Hematopoietic multipotent progenitor cell treated with erythropoietin and hydrocortisone succinate and interleukin-3 and kit ligand, for 4 days (in vitro differentiated cells): ENCODE results near the gene NDOR1.

ENCODE experiments used
- DNase-seq: peaks from one replicate; pipeline ENCODE4 v3.0.0-alpha.2; 2015

The NDOR1 gene

DNA sequence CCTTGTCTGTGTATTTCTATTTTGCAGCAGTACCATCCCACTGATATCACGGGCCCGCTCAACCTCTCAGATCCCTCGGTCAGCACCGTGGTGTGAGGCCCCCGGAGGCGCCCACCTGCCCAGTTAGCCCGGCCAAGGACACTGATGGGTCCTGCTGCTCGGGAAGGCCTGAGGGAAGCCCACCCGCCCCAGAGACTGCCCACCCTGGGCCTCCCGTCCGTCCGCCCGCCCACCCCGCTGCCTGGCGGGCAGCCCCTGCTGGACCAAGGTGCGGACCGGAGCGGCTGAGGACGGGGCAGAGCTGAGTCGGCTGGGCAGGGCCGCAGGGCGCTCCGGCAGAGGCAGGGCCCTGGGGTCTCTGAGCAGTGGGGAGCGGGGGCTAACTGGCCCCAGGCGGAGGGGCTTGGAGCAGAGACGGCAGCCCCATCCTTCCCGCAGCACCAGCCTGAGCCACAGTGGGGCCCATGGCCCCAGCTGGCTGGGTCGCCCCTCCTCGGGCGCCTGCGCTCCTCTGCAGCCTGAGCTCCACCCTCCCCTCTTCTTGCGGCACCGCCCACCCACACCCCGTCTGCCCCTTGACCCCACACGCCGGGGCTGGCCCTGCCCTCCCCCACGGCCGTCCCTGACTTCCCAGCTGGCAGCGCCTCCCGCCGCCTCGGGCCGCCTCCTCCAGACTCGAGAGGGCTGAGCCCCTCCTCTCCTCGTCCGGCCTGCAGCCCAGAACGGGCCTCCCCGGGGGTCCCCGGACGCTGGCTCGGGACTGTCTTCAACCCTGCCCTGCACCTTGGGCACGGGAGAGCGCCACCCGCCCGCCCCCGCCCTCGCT lies 37.5 kb upstream of the NDOR1 start:
- DNase-seq, result peak; percentile 45

DNA sequence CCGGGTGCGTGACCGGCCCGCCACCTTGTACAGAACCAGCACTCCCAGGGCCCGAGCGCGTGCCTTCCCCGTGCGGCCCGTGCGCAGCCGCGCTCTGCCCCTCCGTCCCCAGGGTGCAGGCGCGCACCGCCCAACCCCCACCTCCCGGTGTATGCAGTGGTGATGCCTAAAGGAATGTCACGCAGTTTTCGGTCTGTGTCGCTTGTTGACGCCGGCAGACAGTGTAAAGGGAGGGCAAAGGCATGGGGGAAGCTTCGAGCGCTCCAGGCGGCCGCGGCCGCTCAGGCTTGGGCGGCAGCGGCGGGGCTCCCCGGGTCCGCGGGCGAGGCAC lies 37.0 kb upstream of the NDOR1 start:
- peak; percentile 31 for DNase-seq

DNA sequence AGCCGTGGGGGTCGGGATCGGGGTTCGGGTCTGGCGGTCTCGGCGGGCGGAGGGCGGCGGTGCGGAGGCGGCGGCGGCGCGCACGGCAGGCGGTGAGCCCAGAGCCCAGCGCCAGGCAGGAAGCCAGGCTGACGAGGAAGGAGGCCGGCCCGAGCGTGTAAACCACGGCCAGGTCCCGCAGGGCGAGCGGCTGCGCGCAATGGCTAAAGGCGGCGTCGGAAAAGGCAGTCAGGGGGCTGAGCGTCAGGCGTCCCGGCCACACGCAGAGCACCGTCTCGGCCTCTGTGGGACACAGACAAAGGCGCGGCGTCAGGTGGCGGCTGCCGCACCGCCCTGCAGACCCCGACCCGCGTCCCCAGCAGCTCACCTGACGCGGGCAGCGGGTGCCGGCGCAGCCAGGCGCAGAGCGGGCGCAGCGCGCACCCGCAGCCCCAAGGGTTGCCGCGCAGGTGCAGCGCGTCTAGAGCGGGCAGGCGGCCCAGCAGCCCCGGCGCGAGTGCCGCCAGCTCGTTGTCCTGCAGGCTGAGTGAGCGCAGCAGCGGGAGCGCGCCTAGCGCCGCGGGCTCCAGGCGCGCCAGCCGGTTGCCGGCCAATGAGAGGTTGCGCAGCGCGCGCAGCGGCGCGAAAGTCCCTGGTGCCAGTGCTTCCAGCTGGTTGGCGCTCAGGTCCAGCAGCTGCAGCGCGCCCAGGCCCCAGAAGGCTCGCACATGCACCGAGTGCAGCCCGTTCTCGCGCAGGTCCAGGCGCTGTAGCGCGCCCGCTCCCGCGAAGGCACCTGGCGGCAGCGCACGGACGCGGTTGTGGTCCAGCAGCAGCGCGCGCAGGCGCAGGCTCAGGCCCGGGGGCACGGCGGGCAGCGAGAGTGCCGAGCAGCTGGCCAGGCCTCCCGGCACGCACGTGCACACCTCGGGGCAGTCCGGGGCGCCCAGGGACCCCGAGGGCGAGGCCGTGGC lies 36.3 kb upstream of the NDOR1 start:
- DNase-seq, result peak; percentile 70

DNA sequence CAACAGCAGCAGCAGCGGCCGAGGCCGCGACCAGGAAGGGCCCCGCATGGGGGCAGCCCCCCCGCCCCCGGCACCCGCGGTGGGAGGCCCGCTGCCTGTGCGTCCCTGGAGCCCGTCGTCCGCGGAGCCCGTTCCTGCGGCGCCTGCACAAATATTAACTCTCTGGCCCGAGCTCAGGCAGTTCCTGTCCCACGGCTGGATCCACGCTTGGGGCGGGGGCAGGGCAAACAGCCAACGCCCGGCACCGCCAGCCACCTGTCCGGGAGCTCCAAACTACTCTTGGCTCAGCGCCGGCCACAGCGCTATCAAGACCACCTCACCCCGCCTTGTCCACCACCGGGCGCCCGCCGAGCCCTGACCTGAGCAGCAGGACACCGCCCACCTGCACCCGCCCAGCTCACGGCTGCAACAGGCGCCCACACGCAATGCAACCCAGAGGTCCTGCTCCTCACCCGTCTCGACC lies 35.6 kb upstream of the NDOR1 start, which contains the start of gene LRRC26:
TSS of gene LRRC26 (minus strand) at position 156 of the 463 bp plus-strand sequence. CDS start at position 48, 108 bp downstream.
- DNase-seq, result no peak

DNA sequence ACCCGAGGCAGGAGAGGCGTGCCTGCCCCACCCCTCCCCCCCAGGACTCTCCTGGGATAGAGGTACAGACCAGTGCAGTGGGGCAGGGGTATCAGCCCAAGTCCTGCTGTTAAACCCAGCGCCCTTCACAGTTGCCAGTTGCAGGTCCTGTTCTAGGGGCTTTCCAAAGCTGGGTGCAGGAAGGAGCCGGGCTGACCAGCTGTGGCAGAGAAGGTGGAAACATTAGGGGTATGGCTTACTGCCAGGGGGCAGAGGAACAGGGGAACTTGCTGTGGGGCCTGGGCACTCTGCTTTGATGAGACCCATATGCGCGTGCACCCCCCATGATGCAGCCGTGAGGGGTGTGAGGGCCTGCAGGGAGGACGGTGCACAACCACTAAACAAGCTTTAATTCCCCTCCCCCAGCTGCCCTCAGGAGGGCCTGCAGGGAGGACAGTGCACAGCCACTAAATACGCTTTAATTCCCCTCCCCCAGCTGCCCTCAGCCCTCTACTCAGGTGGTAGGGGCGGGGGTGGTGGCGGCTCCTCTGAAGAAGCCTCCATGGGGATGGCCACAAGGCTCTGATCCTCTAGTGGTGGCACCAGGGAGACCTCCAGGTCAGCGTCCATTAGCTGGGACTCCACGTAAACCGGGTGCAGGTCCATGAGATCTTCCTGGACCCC lies 34.9 kb upstream of the NDOR1 start:
- DNase-seq, result no peak

DNA sequence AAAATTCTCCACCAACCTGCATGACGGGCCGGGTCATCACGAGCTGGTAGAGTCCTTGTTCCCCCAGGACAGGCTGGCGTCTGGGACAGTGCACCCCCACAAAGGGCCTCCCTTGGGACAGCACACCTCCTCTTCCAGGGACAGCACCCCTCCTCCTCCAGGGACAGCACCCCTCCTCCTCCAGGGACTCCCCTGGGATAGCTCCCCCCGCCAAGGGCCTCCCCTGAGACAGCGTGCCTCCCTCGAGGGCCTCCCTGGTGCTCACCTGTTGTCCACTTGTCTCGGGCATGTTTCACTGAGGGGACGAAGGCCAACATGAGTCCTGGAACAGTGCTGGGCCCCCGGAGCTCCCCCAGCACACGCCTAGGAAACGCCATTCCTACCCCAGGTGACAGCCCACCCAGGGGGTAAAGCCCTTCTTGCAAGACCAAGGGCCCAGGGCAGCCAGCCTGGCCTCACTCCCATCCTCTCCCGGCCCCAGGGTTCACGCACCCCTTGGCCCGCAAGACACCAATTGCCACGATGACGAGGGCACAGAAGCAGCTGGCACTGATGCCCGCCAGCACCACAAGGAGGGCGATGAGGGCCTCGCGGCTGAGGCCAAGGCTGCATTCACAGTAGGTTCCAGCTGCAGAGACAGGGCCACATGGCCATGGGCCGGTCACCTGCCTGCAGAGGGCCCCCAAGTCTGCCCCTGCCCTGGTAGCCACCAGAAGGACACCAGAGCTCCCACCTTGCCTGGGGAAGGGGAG lies 34.2 kb upstream of the NDOR1 start:
- DNase-seq, result no peak

DNA sequence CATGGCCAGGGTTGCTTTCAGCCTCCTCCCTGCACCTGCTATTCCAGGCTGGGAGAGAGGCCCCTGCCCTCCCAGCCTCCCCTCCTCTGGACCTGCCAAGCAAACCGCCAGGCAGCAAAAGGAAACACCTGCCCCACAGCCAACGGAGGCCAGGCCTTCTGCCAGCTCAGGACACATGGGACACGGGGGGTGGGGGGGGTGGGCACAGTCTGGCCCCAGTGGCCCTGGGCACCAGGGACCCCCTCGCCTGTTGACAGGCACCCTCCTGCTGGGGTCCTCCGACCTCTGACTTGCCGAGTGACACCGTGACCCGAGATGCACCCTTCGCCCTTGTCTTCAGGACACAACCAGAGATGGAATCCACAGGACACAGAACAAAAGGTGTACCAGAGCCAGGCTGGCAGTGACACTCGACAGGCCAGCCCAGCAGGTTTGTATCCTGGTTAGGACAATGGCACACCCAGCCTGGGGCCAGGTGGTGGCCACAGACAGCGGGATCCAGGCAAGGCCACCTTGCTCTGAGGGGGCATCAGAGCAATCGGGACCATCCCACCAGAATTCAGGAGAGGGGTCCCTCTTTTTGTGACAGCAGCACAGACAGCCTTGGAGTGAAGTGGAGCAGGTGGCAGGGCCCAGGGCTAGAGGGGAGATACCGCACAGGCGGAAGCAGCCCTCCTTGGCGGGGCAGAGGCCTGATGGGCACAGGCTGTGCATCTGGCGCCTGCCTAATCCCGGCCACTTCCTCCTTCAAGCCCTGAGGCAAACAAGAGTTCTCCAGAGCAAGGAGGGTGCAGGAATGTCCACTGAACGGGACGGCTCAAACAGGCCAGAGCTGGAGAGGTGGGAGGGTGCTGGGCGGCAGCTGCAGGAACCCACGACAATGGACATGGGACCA lies 32.4 kb upstream of the NDOR1 start:
- DNase-seq, result peak; percentile 42

DNA sequence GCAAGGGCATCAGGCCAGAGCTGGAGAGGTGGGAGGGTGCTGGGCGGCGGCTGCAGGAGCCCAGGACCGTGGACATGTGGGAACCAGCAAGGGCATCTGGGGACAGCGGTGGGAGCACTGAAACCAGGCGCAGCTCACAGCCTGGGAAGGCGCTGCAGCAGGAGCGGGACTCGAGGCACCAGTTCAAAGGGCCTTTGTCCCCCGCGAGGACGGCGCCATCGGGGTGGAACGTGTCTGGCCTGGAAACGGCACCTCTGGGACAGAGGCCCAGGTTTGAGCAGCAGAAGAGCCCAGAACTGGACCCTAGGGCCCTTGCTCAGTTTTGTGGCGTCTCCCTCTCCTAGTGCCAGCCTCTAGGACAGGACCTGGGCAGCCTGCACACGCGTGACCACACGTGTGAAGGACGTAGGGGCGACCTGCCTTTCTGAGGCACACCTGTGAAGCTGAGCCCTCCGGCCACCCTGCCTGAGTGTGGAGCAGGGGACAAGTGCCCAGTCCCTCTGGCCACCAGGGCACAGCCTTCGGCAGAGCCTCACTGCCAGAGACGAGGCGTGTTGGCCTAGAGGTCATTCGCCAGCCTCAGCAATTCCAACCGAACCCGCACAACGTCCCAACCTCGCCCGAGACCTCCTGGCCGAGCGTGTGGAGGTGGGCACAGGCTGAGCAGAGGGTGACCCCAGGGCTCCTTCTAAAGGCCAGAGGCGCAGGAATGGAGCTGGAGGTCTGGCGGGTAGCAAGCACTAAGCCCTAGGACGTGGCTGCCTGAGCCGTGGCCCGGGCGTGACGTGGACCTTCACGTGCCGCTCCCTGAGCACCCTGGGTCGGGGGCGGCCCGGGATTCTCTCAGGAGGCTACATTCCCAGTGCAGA lies 31.5 kb upstream of the NDOR1 start:
- DNase-seq, result no peak

DNA sequence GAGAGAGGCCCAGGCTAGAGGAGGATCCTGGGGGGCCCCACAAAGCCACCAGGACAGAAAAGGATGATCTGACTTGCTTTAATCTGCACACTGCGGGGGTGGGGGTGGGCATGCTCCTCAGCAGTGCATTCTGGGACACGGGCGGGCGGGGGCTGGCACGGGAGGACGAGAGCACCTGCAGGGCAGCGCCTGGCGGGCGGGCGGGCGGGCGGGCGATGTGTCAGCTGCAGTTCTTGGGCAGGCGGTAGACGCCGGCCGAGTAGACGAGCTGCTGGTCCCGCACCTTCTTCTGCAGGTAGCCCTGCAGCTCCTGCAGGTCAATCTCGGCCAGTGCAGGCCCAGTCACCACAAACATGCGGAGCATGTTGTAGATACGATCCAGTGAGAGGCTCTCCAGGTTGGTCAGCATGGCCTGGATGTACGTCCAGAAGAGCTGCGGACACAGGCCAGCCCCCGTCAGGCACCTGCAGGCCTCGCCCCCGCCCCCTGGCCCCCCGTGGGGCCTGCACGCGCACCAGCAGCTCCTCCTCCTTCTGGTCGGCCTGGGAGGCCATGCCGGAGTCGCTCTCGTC lies 30.7 kb upstream of the NDOR1 start:
- DNase-seq, result no peak

DNA sequence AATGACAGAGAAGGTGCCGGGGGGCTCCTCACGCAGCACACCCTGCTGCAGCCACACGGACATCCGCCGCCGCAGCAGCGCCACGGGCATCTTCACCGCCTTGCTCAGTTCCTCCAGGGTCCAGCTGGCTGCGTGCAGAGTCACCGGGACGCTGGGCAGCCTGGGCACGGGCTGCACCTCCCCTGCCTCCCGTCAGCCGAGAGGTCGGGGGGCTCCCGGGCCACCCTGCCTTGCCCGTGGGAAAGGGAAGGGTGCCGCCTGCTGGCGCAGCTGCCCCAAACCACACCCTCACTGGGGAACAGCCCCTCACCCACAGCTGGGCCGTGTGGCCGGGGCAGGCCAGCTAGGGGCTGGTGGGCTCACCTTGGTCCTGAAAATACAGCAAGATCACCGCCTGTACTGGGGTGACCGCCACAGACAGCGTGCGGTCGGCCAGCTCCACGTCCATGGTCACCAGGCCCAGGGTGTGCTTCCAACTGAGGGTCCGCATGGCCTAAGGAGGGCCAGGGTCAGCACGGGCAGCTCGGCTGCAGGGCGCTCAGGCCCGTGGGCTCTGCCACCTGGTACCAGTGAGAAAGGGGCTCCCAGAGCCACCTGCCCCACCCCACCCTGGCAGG lies 30.0 kb upstream of the NDOR1 start:
- DNase-seq, result no peak

DNA sequence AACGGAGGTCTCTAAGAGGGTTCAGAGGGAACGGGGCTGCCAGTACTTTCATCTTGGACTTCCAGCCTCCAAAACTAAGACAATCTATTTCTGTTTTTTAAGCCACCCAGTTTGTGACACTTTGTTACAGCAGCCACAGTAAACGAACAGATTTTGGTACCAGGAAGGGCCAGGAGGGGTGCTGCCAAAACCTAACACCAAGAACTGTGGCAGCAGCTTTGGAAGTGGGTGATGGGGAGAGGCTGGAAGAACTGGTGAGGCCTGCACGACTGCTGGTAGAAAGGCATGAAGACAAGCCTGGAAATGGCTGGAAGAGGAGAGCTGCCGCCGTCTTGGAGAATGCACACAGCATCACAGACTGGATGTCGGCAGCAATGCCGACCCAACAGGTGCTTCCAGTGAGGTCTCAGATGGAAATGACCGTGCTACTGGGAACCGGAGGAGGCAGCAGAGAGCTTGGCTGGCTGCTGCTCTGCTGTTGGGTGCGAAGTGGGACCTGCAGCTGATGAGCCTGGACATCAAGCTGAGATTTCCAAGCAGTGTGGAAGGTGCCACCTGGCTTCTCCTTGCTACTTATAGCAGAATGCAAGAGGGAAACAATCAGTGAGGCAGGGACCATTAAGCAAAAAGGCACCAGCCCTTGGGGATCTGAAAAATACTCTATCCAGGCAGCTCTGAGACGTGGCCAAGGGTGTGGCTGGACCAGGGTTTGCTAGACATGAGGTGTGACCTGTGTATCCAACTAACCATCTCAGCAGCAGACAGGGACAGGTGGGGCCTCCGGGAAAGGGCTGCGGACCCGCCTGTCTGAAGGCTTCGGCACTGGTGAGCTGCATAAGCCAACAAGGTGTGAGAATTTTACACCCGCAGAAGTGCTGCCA lies 29.0 kb upstream of the NDOR1 start:
- peak; percentile 63 for DNase-seq

DNA sequence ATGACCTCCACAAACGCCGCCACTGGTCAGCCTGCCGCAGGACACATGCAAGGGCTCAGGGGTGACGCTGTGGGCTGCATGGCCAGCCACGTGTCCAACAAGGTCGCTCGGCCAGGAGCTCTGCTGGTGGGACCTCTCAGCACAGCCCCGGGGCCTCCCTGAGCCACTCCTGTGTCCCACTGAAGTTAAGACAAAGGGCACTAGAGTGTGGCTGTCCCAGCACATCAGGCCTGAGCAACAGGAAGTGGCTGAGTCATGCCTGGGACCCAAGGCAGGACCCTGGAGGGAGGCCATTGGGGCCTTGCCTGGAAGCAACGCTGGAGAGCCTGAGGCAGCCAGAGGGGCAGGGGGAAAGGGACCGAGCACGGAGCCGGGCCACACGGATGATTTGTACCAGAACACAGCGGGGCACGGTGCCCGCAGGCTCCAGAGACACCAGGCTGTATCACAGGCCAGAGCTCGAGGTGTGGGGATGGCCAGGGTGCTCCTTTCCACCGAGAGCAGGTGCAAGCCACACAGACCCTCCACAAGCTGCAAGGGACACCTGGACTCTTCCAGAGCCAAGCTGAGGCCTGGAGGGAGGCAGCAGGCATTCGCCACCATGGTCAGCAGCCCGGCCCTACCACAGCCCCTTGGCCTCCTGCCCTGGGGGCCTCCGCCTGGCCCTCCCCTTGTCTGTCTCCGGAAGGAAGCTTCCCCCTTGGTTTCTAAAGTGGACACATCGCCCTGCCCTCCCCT lies 27.1 kb upstream of the NDOR1 start:
- DNase-seq, result no peak

DNA sequence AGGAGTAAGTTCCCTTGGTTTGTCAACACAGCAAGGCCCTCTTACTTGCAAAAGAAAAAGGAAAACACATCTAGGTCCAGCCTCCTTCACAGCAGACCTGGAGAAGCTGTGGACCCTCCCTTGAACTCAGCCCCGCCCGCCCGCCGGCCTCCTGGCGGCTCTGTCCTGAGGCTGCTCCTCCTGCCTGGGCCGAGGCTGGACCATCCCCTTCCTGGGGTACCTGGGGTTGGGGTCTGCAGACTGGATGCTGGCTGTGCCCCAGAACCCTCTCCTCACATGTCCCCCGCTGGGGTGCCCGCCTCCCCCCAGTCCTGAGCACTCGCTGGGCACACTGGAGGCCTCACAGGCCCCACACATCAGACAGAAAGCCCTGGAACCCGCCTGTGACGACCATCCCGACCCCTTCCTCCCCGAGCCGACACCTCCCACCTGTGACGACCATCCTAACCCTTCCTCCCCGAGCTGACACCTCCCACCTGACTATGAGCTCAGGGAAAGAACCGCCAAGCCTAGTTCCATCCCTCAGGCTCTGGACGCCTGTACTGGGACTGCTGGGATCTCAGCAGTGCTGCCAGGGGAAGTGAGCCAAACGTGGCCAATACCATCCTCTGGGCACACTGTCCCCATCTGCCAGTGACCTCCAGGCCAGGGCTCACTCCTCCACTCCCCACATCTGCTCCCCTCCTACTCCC lies 26.4 kb upstream of the NDOR1 start:
- DNase-seq, result no peak

DNA sequence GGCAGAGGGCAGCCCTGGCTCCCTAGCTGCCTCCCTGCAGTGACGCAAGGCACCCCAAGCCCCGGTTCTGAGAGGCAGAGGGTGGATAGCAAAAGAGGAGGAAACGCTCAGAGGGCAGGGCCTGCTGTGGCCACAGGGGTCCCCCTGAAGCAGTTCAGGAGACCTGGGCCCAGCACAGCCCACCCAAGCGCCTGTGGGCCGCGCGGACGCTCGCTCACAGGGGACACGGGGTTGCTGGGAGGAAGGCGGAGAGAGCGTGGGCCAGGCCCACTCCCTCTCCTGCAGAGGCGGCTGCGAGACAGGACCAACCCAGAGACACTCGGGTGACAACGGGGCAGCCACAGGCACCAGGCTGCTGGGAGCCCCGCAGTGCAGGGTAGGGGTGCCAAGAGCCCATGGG lies 25.7 kb upstream of the NDOR1 start:
- DNase-seq, result no peak

DNA sequence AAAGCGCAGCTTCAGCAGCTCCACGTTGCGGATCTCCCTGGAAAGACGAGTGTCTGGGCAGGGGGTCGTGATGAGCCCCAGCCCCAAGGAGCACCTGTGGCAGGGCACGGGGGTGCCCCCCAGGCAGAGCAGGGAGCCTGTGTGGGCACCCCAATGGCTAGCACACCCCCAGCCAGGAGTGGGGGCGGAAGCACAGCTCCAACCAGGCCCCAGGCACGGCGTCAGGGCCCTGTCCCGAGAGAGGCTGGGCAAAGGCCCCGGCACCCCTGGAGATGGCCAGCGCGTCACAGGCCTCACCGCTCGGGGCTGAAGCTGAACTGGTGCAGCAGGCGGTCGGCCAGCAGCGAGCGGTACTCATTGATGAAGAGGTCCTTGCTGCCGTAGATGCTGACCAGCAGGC lies 25.0 kb upstream of the NDOR1 start:
- DNase-seq, result no peak

DNA sequence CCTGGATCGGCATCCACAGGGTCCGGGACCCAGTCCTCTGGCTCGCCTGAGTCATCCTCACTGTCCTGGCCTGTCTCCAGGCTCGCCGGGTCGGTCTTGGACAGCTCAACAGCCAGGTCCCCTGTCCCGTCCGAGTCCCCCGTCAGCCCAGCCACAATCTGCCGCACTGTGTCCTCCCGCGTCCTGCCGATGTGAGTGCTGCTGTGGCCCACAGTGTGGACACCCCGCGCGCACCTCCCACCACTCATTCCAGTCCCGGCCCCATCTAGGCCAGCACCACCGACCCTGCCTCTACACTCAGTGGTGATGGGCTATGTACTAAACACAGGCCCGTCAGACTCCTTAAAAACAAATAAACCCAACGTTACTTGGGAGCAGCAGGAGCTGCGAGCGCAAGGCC lies 23.8 kb upstream of the NDOR1 start:
- DNase-seq, result no peak

DNA sequence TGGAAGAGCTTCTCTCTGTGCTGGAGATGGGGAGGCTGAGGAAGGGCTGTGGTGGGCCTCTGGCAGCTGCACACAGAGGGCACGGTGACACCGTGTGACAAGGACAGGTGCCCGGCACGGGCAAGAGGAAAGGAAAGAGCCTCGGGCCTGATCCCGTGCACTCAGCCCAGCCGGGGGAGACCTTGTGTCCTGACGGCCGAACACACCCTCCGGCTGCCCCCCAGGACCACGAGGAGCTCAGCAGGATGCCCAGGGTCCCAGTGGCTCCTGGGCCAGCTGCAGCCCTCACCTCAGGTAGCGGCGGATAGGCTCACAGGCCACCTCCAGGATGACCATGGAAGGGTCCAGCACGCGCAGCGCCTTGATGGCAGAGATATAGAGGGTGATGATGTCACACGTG lies 22.7 kb upstream of the NDOR1 start:
- DNase-seq, result no peak
